GM10847 (cell line): ENCODE data around the gene IL22RA2.

ENCODE experiments used
- POLR2A ChIP-seq: IDR thresholded peaks from 2 replicates; pipeline ENCODE4 v1.6.1; 2011; ENCODE audit not compliant: insufficient read length; ENCODE audit errors: extremely low read depth

IL22RA2 gene

DNA sequence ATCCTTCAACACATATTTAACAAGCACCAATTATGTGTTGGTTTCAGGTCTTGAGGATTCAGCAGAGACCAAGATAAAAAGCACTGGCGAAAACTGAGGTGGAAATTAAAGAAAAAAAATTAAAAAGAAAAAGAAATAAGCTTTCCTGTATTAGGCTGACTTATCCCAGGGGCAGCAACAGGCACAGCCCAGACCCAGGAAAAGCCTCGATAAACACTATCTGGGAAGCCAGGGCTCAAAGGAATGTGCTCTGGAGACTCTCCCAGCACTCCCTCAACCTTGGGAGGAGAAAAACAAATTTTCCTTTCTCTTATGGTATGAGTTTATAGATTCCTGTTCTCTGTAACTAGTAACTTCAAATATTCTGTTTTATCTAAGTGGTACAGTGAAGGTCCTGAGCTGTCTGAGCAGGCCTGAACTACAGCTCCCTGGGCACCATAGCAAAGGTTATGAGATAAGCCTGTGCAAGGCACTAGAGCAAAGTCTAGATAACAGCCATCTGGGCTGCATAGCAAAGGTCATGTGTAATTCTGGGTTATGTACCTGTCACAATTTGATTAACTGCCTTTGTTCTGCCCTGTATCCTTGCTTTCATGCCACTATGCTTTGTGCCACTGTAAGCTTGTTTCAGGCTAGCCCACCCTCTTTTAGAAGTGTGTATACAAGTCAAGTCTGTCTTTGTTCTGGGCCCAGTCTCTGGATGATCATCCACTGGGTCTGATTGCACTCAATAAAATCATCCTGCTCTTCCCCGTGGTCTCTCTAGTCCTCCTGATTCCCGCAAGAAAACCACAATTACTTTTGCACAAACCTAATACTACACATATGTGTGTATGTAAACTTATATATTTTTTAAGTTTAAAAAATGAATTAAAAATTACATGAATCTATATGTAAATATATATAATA lies 54.0 kb downstream of the IL22RA2 start:
- TF ChIP-seq POLR2A = no peak

DNA sequence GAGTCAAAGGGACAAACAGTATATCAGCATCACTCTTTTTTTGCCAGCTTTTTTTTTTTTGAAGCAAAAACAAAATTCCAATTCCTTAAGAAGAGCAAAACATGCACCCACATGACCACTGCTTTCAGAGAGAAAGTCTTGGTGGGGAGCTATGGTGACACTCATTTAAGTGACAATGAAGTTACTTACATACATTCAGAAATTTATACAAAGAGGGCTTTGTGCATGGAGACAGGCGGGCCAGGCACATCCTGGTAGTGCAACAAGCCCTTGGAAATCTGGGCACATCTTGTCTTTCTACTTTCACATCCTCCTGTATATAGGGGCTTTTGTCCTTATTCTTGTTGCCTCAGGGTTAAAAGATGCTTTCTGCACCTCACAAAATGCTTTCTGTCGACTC lies 55.9 kb downstream of the IL22RA2 start:
- no peak for TF ChIP-seq POLR2A

- TF ChIP-seq POLR2A = no peak
Observed at GRCh38 chr6:137116807-137117206, 56.6 kb downstream of the IL22RA2 start.

GRCh38 chr6:137115658-137116057 lies 57.8 kb downstream of the IL22RA2 start:
- no peak for TF ChIP-seq POLR2A

- TF ChIP-seq POLR2A = no peak
Observed at GRCh38 chr6:137112067-137112355, 61.4 kb downstream of the IL22RA2 start.

GRCh38 chr6:137111296-137112066 lies 62.0 kb downstream of the IL22RA2 start:
- TF ChIP-seq POLR2A = no peak

GRCh38 chr6:137107767-137108105 lies 65.7 kb downstream of the IL22RA2 start:
- no peak for TF ChIP-seq POLR2A

- TF ChIP-seq POLR2A = no peak
Observed at GRCh38 chr6:137106183-137106582, 67.3 kb downstream of the IL22RA2 start.

DNA sequence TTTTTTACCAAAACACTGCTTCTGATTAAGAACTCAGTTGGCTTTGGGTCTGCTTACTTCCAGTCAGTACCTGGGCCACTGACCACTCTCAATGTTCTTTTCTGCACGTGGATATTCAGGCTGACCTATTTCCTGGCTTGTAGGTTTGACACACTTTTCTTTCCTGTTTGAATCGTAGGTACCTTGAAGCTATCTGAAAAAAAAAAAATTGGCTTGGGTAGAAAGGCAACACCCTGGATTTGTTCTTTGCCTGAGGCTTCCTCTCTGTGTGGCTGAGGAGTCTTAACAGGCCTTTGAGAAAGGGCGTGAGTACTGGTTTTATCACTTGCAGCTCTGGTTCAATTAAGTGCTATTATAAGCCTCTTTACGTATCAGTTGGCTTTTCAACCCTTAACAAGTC lies 68.1 kb downstream of the IL22RA2 start:
- TF ChIP-seq POLR2A = no peak

- no peak for TF ChIP-seq POLR2A
Observed at GRCh38 chr6:137104926-137105325, 68.5 kb downstream of the IL22RA2 start.

DNA sequence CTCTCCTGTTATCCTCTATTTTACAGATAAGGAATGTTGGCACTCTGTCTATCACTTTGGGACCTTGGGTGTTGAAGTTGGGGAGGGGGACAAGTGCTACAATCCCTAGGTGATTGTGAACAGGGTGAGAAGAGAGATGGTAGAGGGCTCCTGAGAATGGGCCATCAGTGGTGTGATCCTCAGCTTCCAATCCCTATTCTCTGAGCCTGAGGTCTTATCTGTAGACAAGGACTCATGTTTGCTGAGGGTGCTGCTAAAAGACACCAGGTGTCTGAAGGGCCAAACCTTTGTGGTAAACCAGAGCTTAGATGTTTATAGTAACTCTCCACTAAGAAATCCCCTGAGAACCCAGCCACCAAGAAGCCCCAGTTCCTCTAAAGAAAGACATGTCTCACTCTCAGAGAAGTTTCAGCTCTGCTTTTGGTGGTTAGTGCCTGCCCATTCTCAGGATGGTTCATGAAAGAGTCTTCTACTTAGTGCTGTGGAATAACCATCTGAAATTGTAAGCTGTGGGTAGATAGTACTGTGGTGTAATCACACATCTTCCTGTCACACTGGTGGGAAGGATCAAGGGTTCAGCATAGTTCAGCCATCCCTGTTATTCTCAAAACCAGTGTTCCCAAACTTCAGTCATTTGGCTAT lies 70.5 kb downstream of the IL22RA2 start:
- TF ChIP-seq POLR2A = no peak

GRCh38 chr6:137102050-137102848 lies 71.2 kb downstream of the IL22RA2 start:
- no peak for TF ChIP-seq POLR2A

DNA sequence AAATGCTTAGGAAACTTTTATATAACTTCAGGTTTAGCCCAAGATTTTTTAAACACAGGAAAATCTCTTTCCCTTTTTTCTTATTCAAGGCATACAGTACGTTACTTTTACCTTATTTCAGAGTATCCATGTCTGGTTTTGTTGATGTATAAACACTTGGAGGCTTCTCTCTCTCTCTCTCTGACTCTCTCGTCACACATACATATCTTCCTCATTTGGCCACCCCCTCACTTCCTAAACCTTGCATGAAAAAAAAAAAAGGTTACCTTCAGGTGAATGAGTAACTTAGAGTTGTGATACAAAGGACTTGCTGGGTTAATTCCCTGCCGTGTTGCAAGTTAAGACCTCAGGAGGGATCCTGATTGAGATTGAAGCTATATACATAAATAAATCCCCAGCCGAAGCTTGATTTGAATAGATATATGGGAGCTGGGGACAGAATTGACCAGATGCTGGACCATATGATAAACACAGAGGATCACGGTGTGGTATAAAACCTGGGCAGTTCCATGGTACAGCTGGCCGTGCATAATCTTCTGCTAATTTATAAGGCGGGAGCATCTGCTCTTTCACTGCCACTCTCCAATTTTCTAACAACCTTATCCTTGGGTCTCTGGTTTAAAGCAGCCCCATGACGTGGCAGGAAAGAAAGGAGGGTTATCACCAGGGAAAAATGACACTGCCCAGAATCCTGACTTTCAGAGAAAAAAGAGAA lies 73.6 kb downstream of the IL22RA2 start:
- no peak for TF ChIP-seq POLR2A

GRCh38 chr6:137097526-137097925 lies 75.9 kb downstream of the IL22RA2 start:
- no peak for TF ChIP-seq POLR2A

GRCh38 chr6:137097057-137097456 lies 76.4 kb downstream of the IL22RA2 start:
- TF ChIP-seq POLR2A = no peak

DNA sequence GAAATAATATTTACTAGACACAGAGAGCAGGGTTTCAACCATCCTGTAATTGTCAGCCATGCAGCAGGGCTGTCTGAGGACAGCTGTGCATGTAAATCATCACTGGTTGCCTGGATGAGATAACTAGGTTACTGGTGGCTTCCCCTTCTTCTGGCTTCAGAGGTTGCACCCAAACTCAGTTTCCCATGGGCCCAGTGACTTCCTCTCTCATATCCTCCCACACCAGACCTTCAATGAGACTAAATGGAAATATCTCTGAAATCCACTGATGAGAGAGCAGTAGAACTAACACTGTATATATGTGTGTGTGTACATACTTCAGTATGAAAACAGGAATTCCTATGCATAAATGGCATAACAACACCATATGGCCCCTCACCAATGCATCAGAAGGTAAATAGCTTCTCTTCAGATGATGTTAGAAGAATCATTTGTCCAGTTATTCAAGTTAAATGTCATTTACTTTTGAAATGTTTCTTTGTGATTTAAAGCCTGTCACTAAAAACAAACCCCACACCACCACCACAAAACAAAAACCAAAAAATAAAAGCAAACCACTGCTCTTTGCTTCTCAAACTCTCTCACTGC lies 77.7 kb downstream of the IL22RA2 start:
- TF ChIP-seq POLR2A = no peak
